H9 (cell line): ENCODE results near the gene SETD7. TPM values are rescaled to one million over a fixed set of nuclear protein-coding genes. Genes with fewer than 3 reads are reported as not detected.

Experiments
- DNase-seq: peaks from one replicate; pipeline ENCODE4 v3.0.0-alpha.2; 2017
- H2AFZ ChIP-seq: one replicate; pipeline ENCODE4 v1.6.1; 2013; ENCODE audit warnings: mild to moderate bottlenecking, low read length, control low read depth, moderate library complexity
- H2AK5ac ChIP-seq: 2 replicates; pipeline ENCODE4 v1.6.1; 2013; ENCODE audit warnings: low read length, control low read depth, mixed read lengths; ENCODE audit not compliant: insufficient read length
- H2BK120ac ChIP-seq: one replicate; pipeline ENCODE4 v1.6.1; 2013; ENCODE audit warnings: low read depth, mild to moderate bottlenecking, low read length, control low read depth, inconsistent platforms; ENCODE audit not compliant: poor library complexity, severe bottlenecking
- H2BK12ac ChIP-seq: 2 replicates; pipeline ENCODE4 v1.6.1; 2013; ENCODE audit warnings: low read length, control low read depth, mixed read lengths, low read depth; ENCODE audit not compliant: insufficient read length
- H2BK15ac ChIP-seq: 2 replicates; pipeline ENCODE4 v1.6.1; 2013; ENCODE audit warnings: low read depth, low read length, control low read depth
- H2BK20ac ChIP-seq: one replicate; pipeline ENCODE4 v1.6.1; 2013; ENCODE audit warnings: low read depth, mild to moderate bottlenecking, low read length, control low read depth, inconsistent platforms; ENCODE audit not compliant: poor library complexity, severe bottlenecking
- H2BK5ac ChIP-seq: 2 replicates; pipeline ENCODE4 v1.6.1; 2013; ENCODE audit warnings: low read length, control low read depth, mixed read lengths; ENCODE audit not compliant: insufficient read length
- H3K14ac ChIP-seq: 2 replicates; pipeline ENCODE4 v1.6.1; 2013; ENCODE audit warnings: low read length, control low read depth; ENCODE audit not compliant: insufficient read depth
- H3K18ac ChIP-seq: 2 replicates; pipeline ENCODE4 v1.6.1; 2013; ENCODE audit warnings: low read depth, mild to moderate bottlenecking, mixed read lengths, low read length, control low read depth; ENCODE audit not compliant: insufficient read length
- H3K23ac ChIP-seq: 2 replicates; pipeline ENCODE4 v1.6.1; 2013; ENCODE audit warnings: low read length, control low read depth, mixed read lengths, low read depth; ENCODE audit not compliant: insufficient read length
- H3K23me2 ChIP-seq: 2 replicates; pipeline ENCODE4 v1.6.1; 2013; ENCODE audit warnings: low read depth, mild to moderate bottlenecking, mixed read lengths, low read length, control low read depth; ENCODE audit not compliant: insufficient read length, poor library complexity, severe bottlenecking
- H3K27ac ChIP-seq: 2 replicates; pipeline ENCODE4 v1.5.1; 2013; ENCODE audit warnings: low read length, control low read depth, mixed read lengths, low read depth; ENCODE audit not compliant: insufficient read length
- H3K27me3 ChIP-seq: 2 replicates; pipeline ENCODE4 v1.6.1; 2013; ENCODE audit warnings: low read length, control low read depth, inconsistent platforms; ENCODE audit not compliant: insufficient read depth
- H3K4ac ChIP-seq: 2 replicates; pipeline ENCODE4 v1.6.1; 2013; ENCODE audit warnings: low read depth, mild to moderate bottlenecking, control low read depth, inconsistent platforms, low read length, moderate library complexity
- H3K4me1 ChIP-seq: 2 replicates; pipeline ENCODE4 v1.6.1; 2013; ENCODE audit warnings: low read length, control low read depth, inconsistent platforms; ENCODE audit not compliant: insufficient read depth
- H3K4me2 ChIP-seq: 2 replicates; pipeline ENCODE4 v1.6.1; 2013; ENCODE audit warnings: low read length, control low read depth, mixed read lengths; ENCODE audit not compliant: insufficient read length, insufficient read depth
- H3K56ac ChIP-seq: 2 replicates; pipeline ENCODE4 v1.6.1; 2013; ENCODE audit warnings: low read depth, mild to moderate bottlenecking, mixed read lengths, low read length, control low read depth; ENCODE audit not compliant: insufficient read length
- H3K79me1 ChIP-seq: 2 replicates; pipeline ENCODE4 v1.6.1; 2013; ENCODE audit warnings: low read depth, mild to moderate bottlenecking, moderate library complexity, low read length, control low read depth, inconsistent platforms; ENCODE audit not compliant: insufficient read depth, poor library complexity, severe bottlenecking
- H3K79me2 ChIP-seq: 2 replicates; pipeline ENCODE4 v1.6.1; 2013; ENCODE audit warnings: low read length, control low read depth, inconsistent platforms; ENCODE audit not compliant: insufficient read depth
- H3K9ac ChIP-seq: 2 replicates; pipeline ENCODE4 v1.6.1; 2013; ENCODE audit warnings: low read length, control low read depth, mixed read lengths; ENCODE audit not compliant: insufficient read length; ENCODE audit errors: extremely low read depth
- H3K9me3 ChIP-seq: one replicate; pipeline ENCODE4 v1.6.1; 2013; ENCODE audit warnings: low read depth, low read length, inconsistent platforms; ENCODE audit not compliant: control insufficient read depth
- H3T11ph ChIP-seq: one replicate; pipeline ENCODE4 v1.6.1; 2013; ENCODE audit warnings: mild to moderate bottlenecking, low read length, control low read depth, inconsistent platforms
- H4K20me1 ChIP-seq: one replicate; pipeline ENCODE4 v1.6.1; 2013; ENCODE audit not compliant: control insufficient read depth, insufficient read length, insufficient read depth
- H4K5ac ChIP-seq: 2 replicates; pipeline ENCODE4 v1.6.1; 2013; ENCODE audit warnings: low read depth, mild to moderate bottlenecking, mixed read lengths, low read length, control low read depth; ENCODE audit not compliant: insufficient read length
- H4K8ac ChIP-seq: replicated peaks from 2 replicates; pipeline ENCODE4 v1.6.1; 2013; ENCODE audit warnings: low read length, control low read depth, mixed read lengths, low read depth; ENCODE audit not compliant: insufficient read length
- H4K91ac ChIP-seq: 2 replicates; pipeline ENCODE4 v1.6.1; 2013; ENCODE audit warnings: low read depth, mild to moderate bottlenecking, moderate library complexity, mixed read lengths, low read length, control low read depth; ENCODE audit not compliant: insufficient read length
- H3K27ac Mint-ChIP-seq, 3 experiments: 2 replicates in 2 of 3; 3 replicates in 1 of 3; pipeline ENCODE4 v1.8.0; 2020 to 2021; ENCODE audit warnings: mixed read lengths in 3 of 3, mild to moderate bottlenecking in 1 of 3, moderate library complexity in 1 of 3
- H3K27me3 Mint-ChIP-seq: 2 replicates; pipeline ENCODE4 v1.8.0; 2021; ENCODE audit warnings: low read depth, mild to moderate bottlenecking, moderate library complexity, mixed read lengths
- H3K36me3 Mint-ChIP-seq, 3 experiments: 2 replicates in 2 of 3; 3 replicates in 1 of 3; pipeline ENCODE4 v1.8.0; 2020 to 2021; ENCODE audit warnings: low read depth in 3 of 3, mixed read lengths in 3 of 3; ENCODE audit not compliant: insufficient read depth in 1 of 3
- H3K4me1 Mint-ChIP-seq, 2 experiments: 2 replicates each; pipeline ENCODE4 v1.8.0; 2020; ENCODE audit warnings: mixed read lengths in 2 of 2
- H3K4me3 Mint-ChIP-seq, 2 experiments: 2 replicates in 1 of 2; 3 replicates in 1 of 2; pipeline ENCODE4 v1.8.0; 2020 to 2021; ENCODE audit warnings: mild to moderate bottlenecking in 2 of 2, mixed read lengths in 2 of 2, moderate library complexity in 1 of 2
- H3K9me3 Mint-ChIP-seq, 2 experiments: 2 replicates in 1 of 2; 3 replicates in 1 of 2; pipeline ENCODE4 v1.8.0; 2020; ENCODE audit warnings: mild to moderate bottlenecking in 2 of 2, mixed read lengths in 2 of 2, moderate library complexity in 1 of 2
- CTCF ChIP-seq: fragments of 200-600 bp; sonication (generic); conservative IDR thresholded peaks from 3 replicates; pipeline ENCODE4 v1.8.0; 2021; ENCODE audit warnings: antibody characterized with exemption, mild to moderate bottlenecking
- WGBS: extraction: QIAGEN DNeasy Blood & Tissue Kit; methylation state at CpG from one replicate; pipeline ENCODE4 v1.1.7; 2013; ENCODE audit warnings: missing lambda C conversion rate, low lambda C conversion rate, mixed read lengths; ENCODE audit not compliant: insufficient read length; ENCODE audit errors: extremely low coverage; 5-methylcytosine and 5-hydroxymethylcytosine counted together
- total RNA-seq: library from RNA; stranded (reverse); gene quantifications from 2 replicates; pipeline ENCODE4 v1.2.1, GENCODE V29; 2021

The SETD7 gene
- total RNA-seq, 1 experiment from 2014 or later: 1.5 TPM

DNA sequence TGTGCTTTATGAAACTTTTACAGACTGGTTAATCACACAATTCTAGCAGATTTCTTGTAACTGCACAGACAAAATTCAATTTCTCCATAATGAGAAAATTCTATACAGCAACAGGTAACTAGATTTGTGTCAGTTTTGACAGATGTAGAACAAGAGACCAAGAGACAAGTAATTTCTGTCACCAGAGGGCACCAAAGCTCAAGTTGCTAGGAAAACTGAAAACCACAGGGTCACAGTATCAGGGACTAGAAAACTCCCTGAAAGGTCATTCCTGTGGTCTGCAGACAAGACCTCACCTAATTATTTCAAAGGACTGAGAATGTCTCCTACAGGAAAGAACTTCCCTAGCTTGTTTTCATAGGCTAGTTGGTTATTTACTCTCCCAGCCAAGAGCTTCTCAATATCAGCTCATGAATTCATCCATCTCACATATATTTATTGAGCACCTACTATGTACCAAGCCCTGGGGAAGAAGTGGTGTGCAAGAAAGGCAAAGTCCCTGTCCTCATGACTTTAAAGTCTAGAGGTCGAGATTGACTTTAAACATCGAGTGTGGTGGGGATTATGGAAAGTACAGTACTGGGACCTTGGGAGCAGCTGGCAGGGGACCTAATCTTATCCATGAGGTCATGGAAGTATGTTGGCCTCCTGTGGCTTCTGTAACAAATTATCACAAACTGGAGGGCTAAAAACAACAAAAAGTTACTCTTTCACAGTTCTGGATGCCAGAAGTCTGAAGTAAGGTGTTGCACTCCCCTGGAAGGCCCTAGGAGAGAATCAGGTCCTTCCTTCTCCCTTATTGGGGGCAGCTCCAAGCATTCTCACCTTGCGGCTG, 47.8 kb upstream of the SETD7 start:
- no peak overlapping the region for H2BK120ac ChIP-seq
- peaks cover 0 to 2% of the 10 kb centered on the region in 2 experiments; a peak in 2 of 5 replicates for H3K9me3 Mint-ChIP-seq
- no peak overlapping the region for H3T11ph ChIP-seq
- no peaks in the 10 kb centered on the region for H3K79me2 ChIP-seq
- no peak overlapping the region for H3K4ac ChIP-seq
- TF ChIP-seq CTCF: peak; percentile 83
- no peak overlapping the region for H3K27ac Mint-ChIP-seq
- no peak overlapping the region for H3K18ac ChIP-seq
- no peak overlapping the region for H2AK5ac ChIP-seq
- H3K4me1 ChIP-seq: no peaks in the 10 kb centered on the region
- H3K27me3 Mint-ChIP-seq: peaks cover 30% of the 10 kb centered on the region
- no peak overlapping the region for H2BK5ac ChIP-seq
- H3K4me3 Mint-ChIP-seq: no peak overlapping the region
- H3K56ac ChIP-seq: no peak overlapping the region
- peaks cover 17 to 23% of the 10 kb centered on the region in 2 experiments for H3K4me1 Mint-ChIP-seq
- H4K91ac ChIP-seq: no peak overlapping the region
- no peak overlapping the region for H3K14ac ChIP-seq
- H3K79me1 ChIP-seq: no peaks in the 10 kb centered on the region
- H3K9ac ChIP-seq: no peak overlapping the region
- H4K5ac ChIP-seq: no peak overlapping the region
- H3K23ac ChIP-seq: no peak overlapping the region
- H3K23me2 ChIP-seq: no peaks in the 10 kb centered on the region
- no peaks in the 10 kb centered on the region for H3K27me3 ChIP-seq
- H3K4me2 ChIP-seq: no peak overlapping the region
- no peaks in the 10 kb centered on the region for H3K36me3 Mint-ChIP-seq
- no peak overlapping the region for H2AFZ ChIP-seq
- no peak for DNase-seq
- H2BK12ac ChIP-seq: no peak overlapping the region
- no peaks in the 10 kb centered on the region for H3K9me3 ChIP-seq
- no peak overlapping the region for H2BK15ac ChIP-seq
- no peak overlapping the region for H2BK20ac ChIP-seq
- WGBS: no CpG with 5 or more reads among the region's 3 CpGs
- H4K8ac ChIP-seq: no peak overlapping the region
- H3K27ac ChIP-seq: no peak overlapping the region
- no peaks in the 10 kb centered on the region for H4K20me1 ChIP-seq
